ENCODE results near the gene MAFB. TPM values are rescaled to one million over a fixed set of nuclear protein-coding genes. Genes with fewer than 3 reads are reported as not detected.

MAFB gene
- total and polyA plus RNA-seq, 4 donors = 9.7 to 12.9 (median 11.4) TPM

DNA sequence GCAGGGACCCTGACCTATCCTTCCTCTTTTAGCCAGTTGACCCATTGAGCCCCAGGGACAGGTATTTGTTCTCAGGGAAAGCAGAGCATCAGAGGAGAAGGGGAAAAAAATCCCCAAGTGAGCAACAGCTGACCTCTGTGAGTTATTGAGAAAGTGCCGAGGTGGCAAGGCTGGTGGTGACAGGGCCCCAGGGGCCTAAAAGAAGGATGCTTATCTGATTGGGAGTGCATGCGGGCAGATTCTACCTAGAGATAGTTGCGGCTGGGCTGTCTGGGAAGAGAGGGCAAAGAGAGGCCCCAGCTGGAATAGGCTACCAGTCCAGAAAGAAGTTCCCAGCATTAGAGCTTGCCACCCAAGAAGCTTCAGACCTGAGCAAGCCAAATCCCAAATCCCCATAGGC, 26.5 kb upstream of the MAFB start:
- no peak for DNase-seq (ENCODE audit: low spot score)
- Histone ChIP-seq H3K9me3 (ENCODE audit: control insufficient read depth in 4 of 4, low read length in 3 of 4) (no peaks in the 10 kb centered on the region), H3K27ac (ENCODE audit: low read depth in 1 of 2, low read length in 2 of 2) (no peak overlapping the region), H3K4me1 (ENCODE audit: control insufficient read depth in 4 of 4, insufficient read depth in 4 of 4, low read length in 3 of 4) (no peaks in the 10 kb centered on the region), H3K36me3 (ENCODE audit: control insufficient read depth in 4 of 4, insufficient read depth in 3 of 4, low read depth in 1 of 4, low read length in 3 of 4) (no peaks in the 10 kb centered on the region), H3K27me3 (ENCODE audit: control insufficient read depth in 4 of 4, insufficient read depth in 4 of 4, low read length in 3 of 4) (peaks cover 0 to 6% (median 2%) of the 10 kb centered on the region in 4 donors), H3K9ac (ENCODE audit: low read depth in 1 of 2, low read length in 2 of 2) (no peak overlapping the region), H3K4me3 (ENCODE audit: low read depth in 1 of 3, low read length in 3 of 3) (no peak overlapping the region)
- TF ChIP-seq FOXA2 (IDR thresholded peaks at IDR 0.05) (no peak), HNF4G (IDR thresholded peaks at IDR 0.05) (no peak), HNF4A (conservative IDR thresholded peaks at IDR 0.05) (no peak), NR2F2 (IDR thresholded peaks at IDR 0.05) (no peak), GABPA (IDR thresholded peaks at IDR 0.05 in 1 of 2, conservative IDR thresholded peaks at IDR 0.05 in 1 of 2) (no peak), YY1 (IDR thresholded peaks at IDR 0.05) (no peak), RXRA (IDR thresholded peaks at IDR 0.05) (no peak)
- TF ChIP-seq, protein P1, sequence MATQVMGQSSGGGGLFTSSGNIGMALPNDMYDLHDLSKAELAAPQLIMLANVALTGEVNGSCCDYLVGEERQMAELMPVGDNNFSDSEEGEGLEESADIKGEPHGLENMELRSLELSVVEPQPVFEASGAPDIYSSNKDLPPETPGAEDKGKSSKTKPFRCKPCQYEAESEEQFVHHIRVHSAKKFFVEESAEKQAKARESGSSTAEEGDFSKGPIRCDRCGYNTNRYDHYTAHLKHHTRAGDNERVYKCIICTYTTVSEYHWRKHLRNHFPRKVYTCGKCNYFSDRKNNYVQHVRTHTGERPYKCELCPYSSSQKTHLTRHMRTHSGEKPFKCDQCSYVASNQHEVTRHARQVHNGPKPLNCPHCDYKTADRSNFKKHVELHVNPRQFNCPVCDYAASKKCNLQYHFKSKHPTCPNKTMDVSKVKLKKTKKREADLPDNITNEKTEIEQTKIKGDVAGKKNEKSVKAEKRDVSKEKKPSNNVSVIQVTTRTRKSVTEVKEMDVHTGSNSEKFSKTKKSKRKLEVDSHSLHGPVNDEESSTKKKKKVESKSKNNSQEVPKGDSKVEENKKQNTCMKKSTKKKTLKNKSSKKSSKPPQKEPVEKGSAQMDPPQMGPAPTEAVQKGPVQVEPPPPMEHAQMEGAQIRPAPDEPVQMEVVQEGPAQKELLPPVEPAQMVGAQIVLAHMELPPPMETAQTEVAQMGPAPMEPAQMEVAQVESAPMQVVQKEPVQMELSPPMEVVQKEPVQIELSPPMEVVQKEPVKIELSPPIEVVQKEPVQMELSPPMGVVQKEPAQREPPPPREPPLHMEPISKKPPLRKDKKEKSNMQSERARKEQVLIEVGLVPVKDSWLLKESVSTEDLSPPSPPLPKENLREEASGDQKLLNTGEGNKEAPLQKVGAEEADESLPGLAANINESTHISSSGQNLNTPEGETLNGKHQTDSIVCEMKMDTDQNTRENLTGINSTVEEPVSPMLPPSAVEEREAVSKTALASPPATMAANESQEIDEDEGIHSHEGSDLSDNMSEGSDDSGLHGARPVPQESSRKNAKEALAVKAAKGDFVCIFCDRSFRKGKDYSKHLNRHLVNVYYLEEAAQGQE (IDR thresholded peaks at IDR 0.05) = no peak
- TF ChIP-seq, protein P2, sequence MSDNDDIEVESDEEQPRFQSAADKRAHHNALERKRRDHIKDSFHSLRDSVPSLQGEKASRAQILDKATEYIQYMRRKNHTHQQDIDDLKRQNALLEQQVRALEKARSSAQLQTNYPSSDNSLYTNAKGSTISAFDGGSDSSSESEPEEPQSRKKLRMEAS (IDR thresholded peaks at IDR 0.05) = no peak
- TF ChIP-seq, protein P3, sequence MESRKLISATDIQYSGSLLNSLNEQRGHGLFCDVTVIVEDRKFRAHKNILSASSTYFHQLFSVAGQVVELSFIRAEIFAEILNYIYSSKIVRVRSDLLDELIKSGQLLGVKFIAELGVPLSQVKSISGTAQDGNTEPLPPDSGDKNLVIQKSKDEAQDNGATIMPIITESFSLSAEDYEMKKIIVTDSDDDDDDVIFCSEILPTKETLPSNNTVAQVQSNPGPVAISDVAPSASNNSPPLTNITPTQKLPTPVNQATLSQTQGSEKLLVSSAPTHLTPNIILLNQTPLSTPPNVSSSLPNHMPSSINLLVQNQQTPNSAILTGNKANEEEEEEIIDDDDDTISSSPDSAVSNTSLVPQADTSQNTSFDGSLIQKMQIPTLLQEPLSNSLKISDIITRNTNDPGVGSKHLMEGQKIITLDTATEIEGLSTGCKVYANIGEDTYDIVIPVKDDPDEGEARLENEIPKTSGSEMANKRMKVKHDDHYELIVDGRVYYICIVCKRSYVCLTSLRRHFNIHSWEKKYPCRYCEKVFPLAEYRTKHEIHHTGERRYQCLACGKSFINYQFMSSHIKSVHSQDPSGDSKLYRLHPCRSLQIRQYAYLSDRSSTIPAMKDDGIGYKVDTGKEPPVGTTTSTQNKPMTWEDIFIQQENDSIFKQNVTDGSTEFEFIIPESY (IDR thresholded peaks at IDR 0.05) = no peak
- TF ChIP-seq, protein P4, sequence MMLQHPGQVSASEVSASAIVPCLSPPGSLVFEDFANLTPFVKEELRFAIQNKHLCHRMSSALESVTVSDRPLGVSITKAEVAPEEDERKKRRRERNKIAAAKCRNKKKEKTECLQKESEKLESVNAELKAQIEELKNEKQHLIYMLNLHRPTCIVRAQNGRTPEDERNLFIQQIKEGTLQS (IDR thresholded peaks at IDR 0.05) = no peak
- WGBS = 97% methylated on average over 3 of the region's 3 CpGs

DNA sequence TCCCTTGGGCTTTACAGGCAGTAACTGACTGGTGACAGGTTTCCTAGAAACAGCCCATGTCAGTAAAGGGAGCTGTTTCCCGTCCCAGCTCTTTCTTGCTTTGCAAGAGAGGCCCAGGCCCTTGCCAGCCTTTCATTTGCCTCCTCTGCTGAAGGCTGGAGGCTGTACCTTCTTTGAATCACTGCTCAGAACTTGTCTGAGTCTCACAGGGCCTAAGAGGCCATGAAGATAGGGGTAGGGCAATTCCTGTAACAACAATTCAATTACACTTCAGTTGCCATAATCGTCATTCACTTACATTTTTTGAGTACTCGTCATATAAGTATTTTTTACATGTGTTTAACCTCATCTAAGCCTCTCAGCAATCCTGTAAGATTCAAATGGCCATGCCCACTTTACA, 25.9 kb upstream of the MAFB start:
- Histone ChIP-seq H3K9ac (ENCODE audit: low read depth in 1 of 2, low read length in 2 of 2) (no peak overlapping the region), H3K4me3 (ENCODE audit: low read depth in 1 of 3, low read length in 3 of 3) (no peak overlapping the region), H3K27me3 (ENCODE audit: control insufficient read depth in 4 of 4, insufficient read depth in 4 of 4, low read length in 3 of 4) (peaks cover 0 to 6% (median 2%) of the 10 kb centered on the region in 4 donors), H3K4me1 (ENCODE audit: control insufficient read depth in 4 of 4, insufficient read depth in 4 of 4, low read length in 3 of 4) (no peaks in the 10 kb centered on the region), H3K9me3 (ENCODE audit: control insufficient read depth in 4 of 4, low read length in 3 of 4) (no peaks in the 10 kb centered on the region), H3K36me3 (ENCODE audit: control insufficient read depth in 4 of 4, insufficient read depth in 3 of 4, low read depth in 1 of 4, low read length in 3 of 4) (no peaks in the 10 kb centered on the region), H3K27ac (ENCODE audit: low read depth in 1 of 2, low read length in 2 of 2) (no peak overlapping the region)
- no peak for DNase-seq (ENCODE audit: low spot score)
- WGBS = 95% methylated on average over 3 of the region's 3 CpGs
- TF ChIP-seq GABPA (IDR thresholded peaks at IDR 0.05 in 1 of 2, conservative IDR thresholded peaks at IDR 0.05 in 1 of 2) (no peak), RAD21 (IDR thresholded peaks at IDR 0.05) (no peak), FOXA2 (IDR thresholded peaks at IDR 0.05) (no peak), NR2F2 (IDR thresholded peaks at IDR 0.05) (no peak), SP1 (IDR thresholded peaks at IDR 0.05) (no peak), EGR1 (IDR thresholded peaks at IDR 0.05; ENCODE audit: low read depth in 2 of 2) (no peak), HNF4G (IDR thresholded peaks at IDR 0.05) (no peak), YY1 (IDR thresholded peaks at IDR 0.05) (no peak), HNF4A (conservative IDR thresholded peaks at IDR 0.05) (no peak), FOXA1 (IDR thresholded peaks at IDR 0.05) (no peak)
- TF ChIP-seq, protein P2 (IDR thresholded peaks at IDR 0.05) = no peak
- TF ChIP-seq, protein P1 (IDR thresholded peaks at IDR 0.05) = no peak
- TF ChIP-seq, protein P3 (IDR thresholded peaks at IDR 0.05) = no peak
- TF ChIP-seq, protein P4 (IDR thresholded peaks at IDR 0.05) = no peak
- TF ChIP-seq, protein P5, sequence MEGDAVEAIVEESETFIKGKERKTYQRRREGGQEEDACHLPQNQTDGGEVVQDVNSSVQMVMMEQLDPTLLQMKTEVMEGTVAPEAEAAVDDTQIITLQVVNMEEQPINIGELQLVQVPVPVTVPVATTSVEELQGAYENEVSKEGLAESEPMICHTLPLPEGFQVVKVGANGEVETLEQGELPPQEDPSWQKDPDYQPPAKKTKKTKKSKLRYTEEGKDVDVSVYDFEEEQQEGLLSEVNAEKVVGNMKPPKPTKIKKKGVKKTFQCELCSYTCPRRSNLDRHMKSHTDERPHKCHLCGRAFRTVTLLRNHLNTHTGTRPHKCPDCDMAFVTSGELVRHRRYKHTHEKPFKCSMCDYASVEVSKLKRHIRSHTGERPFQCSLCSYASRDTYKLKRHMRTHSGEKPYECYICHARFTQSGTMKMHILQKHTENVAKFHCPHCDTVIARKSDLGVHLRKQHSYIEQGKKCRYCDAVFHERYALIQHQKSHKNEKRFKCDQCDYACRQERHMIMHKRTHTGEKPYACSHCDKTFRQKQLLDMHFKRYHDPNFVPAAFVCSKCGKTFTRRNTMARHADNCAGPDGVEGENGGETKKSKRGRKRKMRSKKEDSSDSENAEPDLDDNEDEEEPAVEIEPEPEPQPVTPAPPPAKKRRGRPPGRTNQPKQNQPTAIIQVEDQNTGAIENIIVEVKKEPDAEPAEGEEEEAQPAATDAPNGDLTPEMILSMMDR (IDR thresholded peaks at IDR 0.05; ENCODE audit: low read depth, low read length, missing input control) = no peak

Data from liver (tissue), 9 donors.